HCT116 (cell line): ENCODE measurements around the gene TUBA8.
"Not testable (repeated sequence)": the region's sequence is repeated elsewhere in the genome, so short reads cannot be mapped to it uniquely, and the experiment has no call there.

Experiments
- EGR1 ChIP-seq: IDR thresholded peaks from 2 replicates; pipeline ENCODE4 v1.6.1; 2012; ENCODE audit warnings: low read depth
- EZH2 ChIP-seq: fragments of 200-600 bp; sonication (generic); IDR thresholded peaks from 2 replicates; pipeline ENCODE4 v1.6.1; 2017; ENCODE audit warnings: antibody characterized with exemption, mixed run types
- POLR2A ChIP-seq: IDR thresholded peaks from 2 replicates; pipeline ENCODE4 v1.7.0; 2011; ENCODE audit warnings: borderline replicate concordance; ENCODE audit not compliant: insufficient read depth, insufficient read length; ENCODE audit errors: extremely low read depth
- RAD21 ChIP-seq: IDR thresholded peaks from 2 replicates; pipeline ENCODE4 v1.6.1; 2012; ENCODE audit warnings: low read depth, mild to moderate bottlenecking
- SIN3A ChIP-seq: IDR thresholded peaks from 2 replicates; pipeline ENCODE4 v1.6.1; 2012; ENCODE audit warnings: low read depth
- ZFX ChIP-seq: fragments of 450-650 bp; IDR thresholded peaks from 2 replicates; pipeline ENCODE4 v1.6.1; 2017
- ZNF274 ChIP-seq: fragments of 200-500 bp; sonication (Bioruptor generic); IDR thresholded peaks from 2 replicates; pipeline ENCODE4 v1.6.1; 2014; ENCODE audit warnings: mild to moderate bottlenecking, low read depth, low read length, inconsistent platforms
- TF ChIP-seq, protein P1 (sequence below), 3 experiments: fragments of 200-600 bp in 1 of 3; sonication (generic) in 1 of 3; IDR thresholded peaks in 2 of 3; conservative IDR thresholded peaks in 1 of 3; 2 replicates each; pipeline ENCODE4 v1.5.1; 2012 to 2017; ENCODE audit warnings: low read depth in 2 of 3, low read length in 2 of 3, antibody characterized with exemption in 1 of 3, borderline replicate concordance in 1 of 3, control low read depth in 1 of 3, mild to moderate bottlenecking in 1 of 3, mixed read lengths in 1 of 3, mixed run types in 1 of 3, moderate library complexity in 1 of 3; ENCODE audit not compliant: insufficient read depth in 1 of 3
- TF ChIP-seq, protein P2 (sequence below): IDR thresholded peaks from 2 replicates; pipeline ENCODE4 v1.6.1; 2012

DNA sequence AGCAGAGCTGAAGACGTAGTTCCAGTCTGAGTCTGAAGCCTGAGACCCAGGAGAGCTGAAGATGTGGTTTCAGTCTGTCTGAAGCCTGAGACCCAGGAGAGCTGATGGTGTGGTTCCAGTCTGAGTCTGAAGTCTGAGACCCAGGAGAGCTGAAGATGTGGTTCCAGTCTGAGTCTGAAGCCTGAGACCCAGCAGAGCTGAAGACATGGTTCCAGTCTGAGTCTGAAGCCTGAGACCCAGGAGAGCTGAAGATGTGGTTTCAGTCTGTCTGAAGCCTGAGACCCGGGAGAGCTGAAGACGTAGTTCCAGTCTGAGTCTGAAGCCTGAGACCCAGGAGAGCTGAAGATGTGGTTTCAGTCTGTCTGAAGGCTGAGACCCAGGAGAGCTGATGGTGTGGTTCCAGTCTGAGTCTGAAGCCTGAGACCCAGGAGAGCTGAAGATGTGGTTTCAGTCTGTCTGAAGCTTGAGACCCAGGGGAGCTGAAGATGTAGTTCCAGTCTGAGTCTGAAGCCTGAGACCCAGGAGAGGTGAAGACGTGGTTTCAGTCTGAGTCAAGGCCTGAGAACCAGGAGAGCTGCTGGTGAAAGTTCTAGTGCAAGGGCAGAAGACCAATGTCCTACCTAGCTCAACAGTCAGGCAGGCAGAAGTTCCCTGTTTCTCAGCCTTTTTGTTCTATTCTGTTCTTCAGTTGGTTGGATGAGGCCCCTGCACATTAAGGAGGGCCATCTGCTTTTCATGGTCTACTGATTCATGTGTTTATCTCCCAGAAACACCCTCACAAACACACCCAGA, 3.9 kb upstream of the TUBA8 start:
- TF ChIP-seq EGR1, EZH2, POLR2A, RAD21, SIN3A, ZFX, ZNF274: not testable (repeated sequence)
- TF ChIP-seq, protein P1, sequence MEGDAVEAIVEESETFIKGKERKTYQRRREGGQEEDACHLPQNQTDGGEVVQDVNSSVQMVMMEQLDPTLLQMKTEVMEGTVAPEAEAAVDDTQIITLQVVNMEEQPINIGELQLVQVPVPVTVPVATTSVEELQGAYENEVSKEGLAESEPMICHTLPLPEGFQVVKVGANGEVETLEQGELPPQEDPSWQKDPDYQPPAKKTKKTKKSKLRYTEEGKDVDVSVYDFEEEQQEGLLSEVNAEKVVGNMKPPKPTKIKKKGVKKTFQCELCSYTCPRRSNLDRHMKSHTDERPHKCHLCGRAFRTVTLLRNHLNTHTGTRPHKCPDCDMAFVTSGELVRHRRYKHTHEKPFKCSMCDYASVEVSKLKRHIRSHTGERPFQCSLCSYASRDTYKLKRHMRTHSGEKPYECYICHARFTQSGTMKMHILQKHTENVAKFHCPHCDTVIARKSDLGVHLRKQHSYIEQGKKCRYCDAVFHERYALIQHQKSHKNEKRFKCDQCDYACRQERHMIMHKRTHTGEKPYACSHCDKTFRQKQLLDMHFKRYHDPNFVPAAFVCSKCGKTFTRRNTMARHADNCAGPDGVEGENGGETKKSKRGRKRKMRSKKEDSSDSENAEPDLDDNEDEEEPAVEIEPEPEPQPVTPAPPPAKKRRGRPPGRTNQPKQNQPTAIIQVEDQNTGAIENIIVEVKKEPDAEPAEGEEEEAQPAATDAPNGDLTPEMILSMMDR (IDR thresholded peaks at IDR 0.05 in 2 of 3, conservative IDR thresholded peaks at IDR 0.05 in 1 of 3; ENCODE audit: borderline replicate concordance in 1 of 3, insufficient read depth in 1 of 3, low read depth in 2 of 3, low read length in 2 of 3), result not testable (repeated sequence)
- TF ChIP-seq, protein P2, sequence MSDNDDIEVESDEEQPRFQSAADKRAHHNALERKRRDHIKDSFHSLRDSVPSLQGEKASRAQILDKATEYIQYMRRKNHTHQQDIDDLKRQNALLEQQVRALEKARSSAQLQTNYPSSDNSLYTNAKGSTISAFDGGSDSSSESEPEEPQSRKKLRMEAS, result not testable (repeated sequence)
